DMS114 treated with DMSO at 0.1 percent for 48 hours (cell line): ENCODE measurements around the gene GAB1.

Experiments
- DNase-seq: peaks from one replicate; lab custom pipeline; 2025; ENCODE audit not compliant: unreplicated experiment; lab: John Stamatoyannopoulos, UW

Gene GAB1

DNA sequence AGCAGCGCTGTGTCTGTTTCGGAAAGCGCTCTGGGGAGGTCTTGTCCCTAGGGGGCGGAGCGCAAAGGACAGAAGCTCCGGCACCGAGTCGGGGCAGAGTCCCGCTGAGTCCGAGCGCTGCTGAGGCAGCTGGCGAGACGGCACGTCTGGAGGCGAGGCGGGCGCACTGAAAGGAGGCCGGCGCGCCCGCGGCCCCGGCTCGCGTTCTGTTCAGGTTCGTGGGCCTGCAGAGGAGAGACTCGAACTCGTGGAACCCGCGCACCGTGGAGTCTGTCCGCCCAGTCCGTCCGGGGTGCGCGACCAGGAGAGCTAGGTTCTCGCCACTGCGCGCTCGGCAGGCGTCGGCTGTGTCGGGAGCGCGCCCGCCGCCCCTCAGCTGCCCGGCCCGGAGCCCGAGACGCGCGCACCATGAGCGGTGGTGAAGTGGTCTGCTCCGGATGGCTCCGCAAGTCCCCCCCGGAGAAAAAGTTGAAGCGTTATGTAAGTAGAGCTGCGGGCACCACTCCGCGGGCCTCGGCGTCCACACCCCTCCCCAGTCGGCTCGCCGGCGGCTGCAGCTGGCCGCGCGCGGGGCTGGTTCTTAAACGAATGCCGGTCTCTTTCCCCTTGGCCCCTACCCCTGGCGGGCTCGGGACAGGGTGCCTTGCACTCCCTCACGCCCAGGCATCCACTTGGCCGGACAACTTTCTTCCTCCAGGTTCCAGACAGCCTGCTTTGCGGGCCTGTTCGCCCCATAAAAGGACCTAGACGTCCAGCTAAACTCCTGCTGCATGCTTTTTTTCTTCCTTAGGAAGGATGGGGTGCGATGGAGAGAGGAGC, at the start of gene GAB1:
Gene GAB1 (plus strand): TSS at position 96 of the 819 bp plus-strand sequence. CDS start 313 bp downstream, at position 409.
- DNase-seq = peak; percentile 32

DNA sequence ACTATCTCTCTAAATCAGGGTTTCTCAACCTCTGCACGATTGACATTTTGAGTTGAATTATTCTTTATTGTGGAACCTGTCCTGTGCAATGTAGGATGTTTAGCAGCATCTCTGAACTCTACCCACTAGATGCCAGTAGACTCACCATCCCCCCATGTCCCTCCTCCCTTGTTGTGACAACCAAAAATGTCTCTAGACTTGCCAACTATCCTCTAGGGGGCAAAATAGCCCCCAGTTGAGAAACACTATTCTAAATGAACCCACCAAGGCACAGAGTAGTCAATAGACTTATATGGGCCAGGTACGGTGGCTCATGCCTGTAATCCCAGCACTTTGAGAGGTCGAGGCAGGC, 49.1 kb upstream of the GAB1 start:
- DNase-seq = no peak

DNA sequence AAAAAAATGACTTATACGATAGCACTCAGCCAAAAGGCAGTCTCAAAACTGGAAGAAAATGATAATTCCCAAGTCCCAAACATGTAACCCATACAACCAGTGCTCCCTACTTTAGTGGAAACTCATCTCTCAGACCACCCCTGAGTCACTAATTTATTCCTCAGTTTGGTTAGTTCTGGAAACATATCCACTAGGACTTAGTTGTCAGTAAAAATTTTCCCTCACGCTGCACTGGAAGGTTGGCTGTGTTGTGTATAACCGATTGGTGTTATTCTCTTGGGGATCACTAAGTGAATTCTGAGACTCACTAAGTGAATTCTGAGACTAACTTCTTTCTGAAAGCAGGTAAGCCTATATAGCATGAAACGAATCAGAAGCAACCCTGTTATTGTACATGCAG, 48.5 kb upstream of the GAB1 start:
- DNase-seq = no peak

DNA sequence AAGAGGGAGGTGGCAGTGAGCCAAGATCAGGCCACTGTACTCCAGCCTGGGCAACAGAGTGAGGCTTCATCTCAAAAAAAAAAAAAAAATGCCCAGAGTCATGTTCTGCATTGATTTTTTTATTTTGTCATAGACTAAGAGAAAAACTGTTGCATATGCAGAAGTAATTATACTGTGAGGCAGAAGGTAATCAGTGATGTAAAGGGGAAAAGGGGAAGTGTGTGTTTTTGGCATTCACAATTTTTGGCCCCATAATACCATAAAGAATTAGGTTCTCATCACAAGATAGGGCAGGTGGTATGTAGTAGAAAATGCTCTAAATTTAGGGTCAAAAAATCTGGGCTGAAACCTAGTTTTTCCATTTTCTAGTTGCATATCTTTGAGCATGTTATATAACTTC, 47.3 kb upstream of the GAB1 start:
- no peak for DNase-seq

DNA sequence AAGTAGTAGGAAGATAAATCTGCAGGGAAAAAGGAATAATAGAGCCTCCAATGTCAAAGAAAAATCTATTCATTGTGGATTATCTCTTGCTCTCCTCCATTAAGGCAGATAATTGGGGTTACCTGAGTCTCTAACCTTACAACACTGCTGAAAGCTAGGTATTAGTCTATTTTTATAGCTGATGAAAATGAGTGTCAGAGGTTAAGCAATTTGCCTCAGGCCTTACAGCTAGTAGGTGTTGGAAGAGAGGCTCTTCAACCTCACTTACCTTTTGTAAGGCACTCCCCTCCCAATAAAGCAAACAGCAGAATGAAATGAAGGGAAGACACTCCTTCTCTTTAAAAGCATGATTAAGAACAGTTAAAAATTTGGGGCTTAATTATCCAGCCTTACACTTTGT, 45.4 kb upstream of the GAB1 start:
- no peak for DNase-seq

DNA sequence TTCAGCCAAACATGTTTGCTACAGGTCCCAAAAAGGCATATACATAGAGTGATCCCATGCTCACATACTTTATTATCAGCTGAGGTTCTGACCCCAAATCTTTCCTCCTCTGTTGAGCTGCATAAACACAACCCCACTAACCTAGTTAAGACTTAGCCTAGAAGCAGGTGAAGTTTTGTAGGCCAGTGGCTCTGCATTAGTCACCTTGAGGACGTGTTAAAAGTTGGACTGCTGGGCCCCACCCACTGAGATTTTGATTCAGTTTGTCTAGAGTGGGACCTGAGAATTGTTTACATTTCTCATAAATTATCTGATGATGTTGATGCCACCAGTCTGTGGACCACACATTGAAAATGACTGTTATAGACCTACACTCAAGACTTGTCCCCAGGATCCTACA, 43.8 kb upstream of the GAB1 start:
- no peak for DNase-seq

DNA sequence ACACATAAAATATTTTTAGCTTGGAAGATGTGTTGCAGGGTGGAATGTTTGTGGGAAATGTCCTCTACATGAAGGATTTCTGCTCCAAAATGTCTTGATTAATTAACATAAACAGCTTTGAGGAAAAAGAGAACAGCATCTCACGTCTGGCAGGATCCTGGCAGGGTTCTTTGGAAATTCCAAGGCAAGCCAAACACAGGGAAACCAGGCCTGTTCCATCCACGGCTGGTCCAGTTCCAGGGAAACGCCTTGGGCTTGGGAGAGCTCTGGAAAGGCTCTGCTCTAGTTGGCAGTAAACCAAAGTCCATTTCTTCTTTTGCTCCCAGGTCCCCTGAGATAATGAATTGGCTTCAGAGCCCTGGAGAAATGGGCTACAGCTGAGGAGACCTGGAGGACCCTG, 42.4 kb upstream of the GAB1 start:
- DNase-seq = no peak

DNA sequence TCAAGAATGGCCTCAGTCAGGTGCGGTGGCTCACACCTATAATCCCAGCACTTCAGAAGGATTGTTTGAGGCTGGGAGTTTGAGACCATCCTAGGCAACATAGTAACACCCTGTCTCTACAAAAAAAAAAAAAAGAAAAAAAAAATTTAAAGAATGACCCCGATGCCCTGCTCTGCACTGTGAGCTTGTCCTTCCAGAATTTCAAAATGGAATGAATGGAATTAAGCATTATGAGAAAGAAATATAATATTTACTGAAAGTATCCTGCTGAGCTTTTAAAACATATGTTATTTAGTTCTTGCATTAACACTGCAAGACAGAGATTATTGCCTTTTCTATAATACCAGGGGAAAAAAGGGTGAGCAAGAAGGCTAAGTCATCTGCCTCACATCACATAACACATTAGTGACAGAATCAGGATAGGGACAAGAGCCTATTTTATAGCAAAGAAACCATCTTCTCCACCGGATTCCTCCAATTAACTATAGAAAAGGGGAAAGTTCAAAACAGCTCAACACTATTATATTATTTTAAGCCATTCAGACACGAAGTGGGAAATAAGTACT, 41.9 kb upstream of the GAB1 start:
- DNase-seq = no peak

DNA sequence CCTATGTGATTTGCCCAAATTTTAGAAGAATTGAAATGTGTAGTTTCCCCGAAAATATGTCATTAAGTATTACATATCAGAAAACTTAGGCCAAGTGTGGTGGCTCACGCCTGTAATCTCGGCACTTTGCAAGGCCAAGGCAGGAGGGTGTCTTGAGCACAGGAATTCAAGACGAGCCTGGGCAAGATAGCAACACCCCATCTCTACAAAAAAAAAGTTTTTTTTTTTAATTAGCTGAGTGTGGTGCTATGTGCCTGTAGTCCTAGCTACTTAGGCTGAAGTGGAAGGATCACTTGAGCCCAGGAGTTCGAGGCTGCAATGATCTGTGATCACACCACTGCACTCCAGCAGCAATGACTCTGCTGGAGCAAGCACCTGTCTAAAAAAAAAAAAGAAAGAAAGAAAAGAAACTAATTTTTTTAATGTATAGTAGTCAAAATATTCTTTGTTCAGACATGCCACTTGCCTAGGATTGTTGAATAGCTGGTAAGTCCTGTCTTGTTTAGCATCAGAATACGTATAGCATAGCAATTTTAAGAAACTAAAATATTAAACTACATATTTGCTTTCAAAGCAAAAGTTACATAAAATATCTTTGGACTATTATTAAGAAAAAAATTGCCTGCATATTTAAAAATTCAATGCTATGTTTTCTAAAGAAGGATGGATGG, 40.1 kb upstream of the GAB1 start:
- no peak for DNase-seq

DNA sequence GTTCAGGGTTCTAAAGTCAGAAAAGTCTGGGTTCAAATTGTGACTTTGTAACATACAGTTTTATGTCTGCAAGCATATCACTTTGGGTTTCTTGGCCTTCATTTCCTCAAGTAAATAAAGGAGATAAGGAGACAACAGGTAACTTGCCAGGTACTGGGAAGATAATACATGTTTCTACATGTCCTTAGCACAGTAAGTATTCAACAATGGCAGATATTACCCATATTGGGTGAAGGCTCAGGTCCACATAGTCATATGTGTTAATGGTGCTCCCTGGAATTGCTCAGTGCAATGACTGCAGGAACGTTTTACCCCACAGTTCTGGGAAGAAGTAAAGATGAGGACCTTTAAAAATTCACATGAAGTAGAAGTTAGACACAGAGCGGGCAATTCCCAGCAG, 35.8 kb upstream of the GAB1 start:
- DNase-seq = no peak

DNA sequence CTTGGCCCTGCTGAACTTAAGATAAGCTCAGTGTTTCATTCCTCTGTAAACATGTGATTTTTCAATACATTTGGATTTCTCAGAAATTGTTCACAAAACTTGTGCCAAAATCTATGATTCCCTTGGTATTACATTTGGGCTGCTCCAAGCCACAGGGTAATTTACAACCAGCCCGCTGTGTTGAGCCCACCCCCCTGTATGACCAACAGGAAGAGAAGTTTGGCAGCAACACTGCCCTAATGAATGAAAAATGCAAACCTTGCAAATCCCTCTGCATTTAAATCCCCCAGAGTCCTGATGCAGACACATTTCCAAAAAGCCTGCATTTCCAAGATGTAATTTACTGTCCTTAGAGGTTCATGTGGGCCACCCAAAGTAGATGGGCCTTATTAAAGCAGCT, 34.1 kb upstream of the GAB1 start:
- DNase-seq = no peak

DNA sequence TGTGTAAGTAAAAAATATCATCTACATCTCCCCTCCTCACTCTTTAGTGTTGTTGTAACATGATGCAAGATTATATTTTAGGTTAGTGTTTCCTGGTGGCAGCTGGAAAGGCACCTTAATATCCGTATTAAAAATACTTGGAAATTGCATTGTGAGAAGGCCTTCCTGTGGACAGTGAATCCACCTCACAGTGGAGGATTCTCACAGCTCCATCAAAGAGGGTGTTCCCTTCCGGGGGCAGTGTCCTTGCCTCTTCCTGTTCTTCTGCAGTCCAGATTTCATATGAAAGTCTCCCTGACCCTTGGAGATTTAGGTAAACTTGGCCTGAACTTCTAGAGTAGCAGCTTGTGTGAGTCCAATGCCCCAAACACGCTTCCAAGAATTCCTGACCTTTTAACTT, 29.9 kb upstream of the GAB1 start:
- DNase-seq = no peak

DNA sequence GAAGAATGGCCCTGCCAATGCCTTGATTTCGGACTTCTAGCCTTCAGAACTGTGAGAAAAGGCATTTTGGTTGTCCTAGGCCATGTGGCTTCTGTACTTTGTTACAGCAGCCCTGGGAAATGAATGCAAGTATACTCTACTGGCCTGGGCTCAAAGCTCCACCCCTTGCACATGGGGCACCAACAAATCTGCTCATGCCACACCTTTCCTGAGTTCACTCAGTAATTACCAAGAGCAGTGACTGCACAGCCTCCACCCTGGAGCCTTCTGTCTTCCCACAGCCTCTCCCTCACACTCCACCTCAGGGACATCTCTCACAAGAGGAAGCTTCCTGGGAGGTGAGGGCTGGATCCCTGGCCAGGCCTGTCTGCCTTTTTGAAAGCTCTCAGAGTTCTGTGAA, 29.1 kb upstream of the GAB1 start:
- DNase-seq = no peak

DNA sequence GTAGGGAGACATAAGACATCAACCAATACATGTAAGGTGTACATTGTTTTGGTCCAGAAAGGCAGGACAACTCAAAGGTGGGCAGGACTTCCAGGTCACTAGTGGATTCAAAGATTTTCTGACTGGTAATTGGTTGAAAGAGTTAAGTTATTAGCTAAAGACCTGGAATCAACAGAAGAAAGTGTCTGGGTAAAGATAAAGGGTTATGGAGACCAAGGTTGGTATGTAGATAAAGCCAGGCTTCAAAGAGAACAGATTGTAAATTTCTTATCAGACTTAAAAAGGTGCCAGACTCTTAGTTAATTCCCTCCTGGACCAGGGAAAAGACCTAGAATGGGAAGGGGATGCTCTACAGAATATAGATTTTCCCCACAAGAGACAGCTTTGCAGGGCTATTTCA, 28.3 kb upstream of the GAB1 start:
- no peak for DNase-seq

DNA sequence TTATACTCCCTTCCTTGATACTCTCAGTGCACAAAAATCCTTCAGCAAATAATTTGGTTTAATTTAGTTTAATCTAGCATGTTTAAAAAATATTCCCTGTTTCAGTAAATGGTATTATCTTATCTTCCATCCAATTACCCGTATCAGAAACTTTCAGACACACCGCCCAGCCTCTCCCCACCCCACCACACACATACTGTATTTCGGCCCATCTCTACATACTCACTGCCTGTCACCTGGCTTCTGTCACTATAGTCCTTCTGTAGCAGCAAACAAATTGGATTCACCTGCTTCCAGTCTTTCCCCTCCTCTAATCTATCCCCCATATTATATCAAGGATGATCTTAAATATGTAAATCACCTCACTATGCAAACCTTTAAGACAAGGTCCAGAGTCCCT, 24.8 kb upstream of the GAB1 start:
- DNase-seq = no peak

DNA sequence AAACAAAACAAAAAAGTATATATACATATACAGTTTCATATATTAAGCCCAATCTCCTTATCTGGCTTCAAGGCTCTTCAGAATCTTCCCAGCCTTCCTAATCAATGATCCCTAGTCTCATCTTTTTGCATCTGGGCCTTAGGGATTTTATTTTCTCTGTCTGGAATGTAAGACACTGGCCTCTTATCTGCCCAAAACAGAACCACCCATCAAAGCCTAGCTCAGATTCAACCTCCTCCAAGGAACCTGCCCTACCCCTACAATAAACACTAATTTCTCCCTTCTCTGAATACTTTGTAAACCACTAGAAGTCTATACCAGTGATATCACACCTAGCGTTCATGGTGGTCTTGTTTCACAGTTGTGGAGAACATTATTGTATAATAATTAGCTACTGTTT, 23.2 kb upstream of the GAB1 start:
- no peak for DNase-seq

DNA sequence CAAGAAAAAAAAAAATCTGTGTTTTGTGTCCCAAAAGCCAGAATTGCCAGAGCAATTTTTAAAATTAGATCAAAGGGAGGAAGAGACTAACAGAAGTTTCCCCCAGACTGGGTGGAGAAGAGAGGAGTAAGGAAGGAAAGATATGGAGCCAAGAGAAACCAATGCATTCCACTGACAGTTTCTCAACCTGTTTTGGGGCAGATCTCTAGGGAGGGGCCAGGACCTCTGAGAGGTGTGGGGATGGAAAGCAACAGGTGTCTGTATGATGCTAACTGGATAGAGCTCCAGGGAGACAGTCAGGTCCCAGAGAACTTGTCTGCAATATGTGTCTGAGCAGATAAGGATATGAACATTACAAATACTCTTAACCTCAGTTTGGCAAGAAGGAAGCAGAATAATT, 22.7 kb upstream of the GAB1 start:
- DNase-seq = no peak

DNA sequence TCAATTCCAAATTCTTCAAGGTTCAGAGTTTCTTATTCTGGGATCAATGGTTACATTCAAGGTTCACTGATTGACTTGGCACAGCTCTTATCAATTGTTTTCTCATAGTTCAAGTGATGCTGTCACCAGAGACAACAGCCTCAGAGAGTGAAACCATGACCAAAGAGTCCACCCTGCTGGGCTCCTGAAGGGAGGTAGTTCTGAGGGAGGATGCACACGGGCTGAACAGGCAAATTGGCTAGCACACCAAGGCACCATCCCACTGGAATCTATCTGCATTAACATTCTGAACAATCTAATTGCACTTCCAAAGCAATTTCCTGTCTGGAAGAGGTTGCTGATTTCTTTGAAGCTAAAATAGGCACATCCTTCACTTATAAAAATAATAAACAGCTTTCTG, 16.6 kb upstream of the GAB1 start:
- DNase-seq = no peak

DNA sequence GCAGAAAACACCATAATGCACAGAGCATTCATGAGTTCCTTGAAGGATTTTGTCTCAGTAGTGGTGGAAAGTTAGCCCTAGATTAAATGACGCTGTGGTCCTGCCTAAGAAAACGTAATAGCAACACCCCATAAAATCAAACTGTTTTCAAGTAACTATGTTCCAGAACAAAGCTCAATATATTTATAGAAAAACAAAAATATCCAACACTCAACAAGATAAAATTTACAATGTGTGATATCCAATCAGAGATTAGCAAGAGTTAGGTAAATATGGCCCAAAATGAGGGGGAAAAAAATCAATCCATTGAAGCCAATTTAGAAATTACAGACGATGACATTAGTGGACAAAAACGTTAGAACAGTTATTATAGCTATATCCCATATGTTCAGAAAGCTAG, 9.9 kb upstream of the GAB1 start:
- DNase-seq = no peak

DNA sequence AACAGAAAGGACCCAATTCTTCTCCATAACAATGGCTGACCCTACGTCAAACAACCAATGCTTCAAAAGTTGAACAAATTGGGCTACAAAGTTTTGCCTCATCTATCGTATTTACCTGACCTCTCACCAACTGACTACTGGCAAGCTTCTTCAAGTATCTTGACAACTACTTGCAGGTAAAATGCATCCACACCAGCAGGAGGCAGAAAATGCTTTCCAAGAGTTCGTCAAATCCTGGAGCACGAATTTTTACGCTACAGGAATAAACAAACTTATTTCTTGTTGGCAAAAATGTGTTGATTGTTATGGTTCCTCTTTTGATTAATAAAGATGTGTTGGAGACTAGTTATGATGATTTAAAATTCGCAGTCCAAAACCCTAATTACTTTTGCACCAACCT, 6.7 kb upstream of the GAB1 start:
- no peak for DNase-seq

DNA sequence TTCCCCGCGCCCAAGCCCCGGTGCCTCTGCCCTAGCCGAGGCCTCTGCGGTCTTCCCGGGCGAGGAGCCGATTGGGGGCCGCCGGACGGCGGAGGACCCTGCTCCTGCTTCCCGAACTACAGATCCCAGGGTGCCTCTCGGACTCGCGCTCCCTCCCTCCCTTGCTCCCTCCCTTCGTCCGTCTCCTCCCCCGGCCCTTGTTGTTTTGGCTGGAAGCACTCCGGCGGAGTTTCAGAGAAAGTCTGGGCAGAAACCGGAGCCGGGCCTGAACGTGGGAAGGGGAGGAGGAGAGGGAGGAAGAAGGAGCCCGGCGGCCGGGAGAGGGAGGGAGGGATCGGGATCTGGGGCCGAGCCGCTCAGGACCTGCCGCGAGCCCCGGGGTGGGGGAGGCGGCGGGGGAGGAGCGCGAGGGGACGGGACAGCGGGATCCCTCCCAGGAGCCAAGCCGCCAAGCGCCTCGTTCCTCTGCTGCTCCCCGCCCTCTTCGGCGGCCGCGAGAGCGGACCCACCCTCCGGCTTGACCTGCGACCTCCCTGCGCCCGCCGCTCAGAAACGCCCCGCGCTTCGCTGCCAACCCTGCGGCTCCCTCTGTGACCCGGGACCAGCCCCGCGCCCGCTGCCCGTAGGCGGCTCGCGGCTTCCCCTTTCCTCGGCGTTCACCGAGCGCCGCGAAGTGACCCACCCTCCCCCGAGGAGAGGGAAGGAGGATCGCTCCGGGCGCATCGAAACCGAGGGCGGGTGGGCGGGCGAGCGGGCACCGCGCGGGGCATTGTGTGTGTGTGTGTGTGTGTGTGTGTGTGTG, 496 bp upstream of the GAB1 start:
- peak; percentile 79 for DNase-seq
